ENCODE measurements around the gene BET1L.
A peak's percentile ranks its signal among the peaks of the same experiment; 100 is the strongest.
"Not testable (repeated sequence)": the region's sequence is repeated elsewhere in the genome, so short reads cannot be mapped to it uniquely, and the experiment has no call there.

The BET1L gene

GRCh38 chr11:227824-228379, 20.7 kb upstream of the BET1L start:
- no peak for DNase-seq (ENCODE audit: low spot score)

- DNase-seq (ENCODE audit: low spot score), result no peak
Observed at GRCh38 chr11:225734-226453, 18.7 kb upstream of the BET1L start.

- DNase-seq (ENCODE audit: low spot score), result no peak
Observed at GRCh38 chr11:224424-224823, 17.2 kb upstream of the BET1L start.

- no peak for DNase-seq (ENCODE audit: low spot score)
Observed at GRCh38 chr11:223884-224283, 16.7 kb upstream of the BET1L start.

- peak; percentile 34 for DNase-seq (ENCODE audit: low spot score)
Observed at GRCh38 chr11:223026-223789, 16.0 kb upstream of the BET1L start.

GRCh38 chr11:221998-222789, 15.0 kb upstream of the BET1L start:
- DNase-seq (ENCODE audit: low spot score), result no peak

- DNase-seq (ENCODE audit: low spot score), result no peak
Observed at GRCh38 chr11:221539-221938, 14.3 kb upstream of the BET1L start.

- not testable (repeated sequence) for DNase-seq (ENCODE audit: low spot score)
Observed at GRCh38 chr11:220641-221215, 13.5 kb upstream of the BET1L start.

GRCh38 chr11:218815-219593, 11.8 kb upstream of the BET1L start:
- no peak for DNase-seq (ENCODE audit: low spot score)

- DNase-seq (ENCODE audit: low spot score), result no peak
Observed at GRCh38 chr11:217704-218103, 10.5 kb upstream of the BET1L start.

- DNase-seq (ENCODE audit: low spot score), result no peak
Observed at GRCh38 chr11:216081-216974, 9.1 kb upstream of the BET1L start.

- DNase-seq (ENCODE audit: low spot score), result no peak
Observed at GRCh38 chr11:215581-216037, 8.4 kb upstream of the BET1L start.

- no peak for DNase-seq (ENCODE audit: low spot score)
Observed at GRCh38 chr11:214083-214482, 6.9 kb upstream of the BET1L start.

- DNase-seq (ENCODE audit: low spot score), result no peak
Observed at GRCh38 chr11:213111-213510, 5.9 kb upstream of the BET1L start.

- DNase-seq (ENCODE audit: low spot score), result no peak
Observed at GRCh38 chr11:212150-213100, 5.2 kb upstream of the BET1L start.

GRCh38 chr11:211741-212140, 4.5 kb upstream of the BET1L start:
- DNase-seq (ENCODE audit: low spot score), result no peak

- no peak for DNase-seq (ENCODE audit: low spot score)
Observed at GRCh38 chr11:211295-211694, 4.1 kb upstream of the BET1L start.

- no peak for DNase-seq (ENCODE audit: low spot score)
Observed at GRCh38 chr11:210803-211180, 3.6 kb upstream of the BET1L start.
